OCI-LY1 (cell line): Measurements from ENCODE around the gene SPNS2.
A peak's percentile ranks its signal among the peaks of the same experiment; 100 is the strongest.

Source experiments
- H2AFZ ChIP-seq: fragments of 200-600 bp; sonication (generic), shearing (Covaris generic); 2 replicates; pipeline ENCODE4 v1.6.0; 2014; ENCODE audit warnings: antibody characterized with exemption, mild to moderate bottlenecking, low read length
- H3F3A ChIP-seq: fragments of 200-600 bp; sonication (generic), shearing (Covaris generic); 2 replicates; pipeline ENCODE4 v1.6.0; 2014; ENCODE audit warnings: mild to moderate bottlenecking, antibody characterized with exemption, low read length, moderate library complexity; ENCODE audit not compliant: insufficient read depth
- H3K27ac ChIP-seq: fragments of 200-600 bp; sonication (generic); 2 replicates; pipeline ENCODE4 v1.5.1; 2014; ENCODE audit warnings: low read length, mixed run types, mild to moderate bottlenecking, low read depth; ENCODE audit not compliant: poor library complexity, severe bottlenecking
- H3K27me3 ChIP-seq: fragments of 200-600 bp; sonication (generic); 2 replicates; pipeline ENCODE4 v1.6.0; 2014; ENCODE audit warnings: antibody characterized with exemption, mild to moderate bottlenecking, low read length, moderate library complexity; ENCODE audit not compliant: insufficient read depth
- H3K36me3 ChIP-seq: fragments of 200-600 bp; sonication (generic); 2 replicates; pipeline ENCODE4 v1.6.1; 2014; ENCODE audit warnings: mild to moderate bottlenecking, antibody characterized with exemption, low read length, moderate library complexity, mixed read lengths; ENCODE audit not compliant: insufficient read depth
- H3K4me1 ChIP-seq: fragments of 200-600 bp; sonication (generic); 2 replicates; pipeline ENCODE4 v1.5.1; 2014; ENCODE audit warnings: mild to moderate bottlenecking, low read length, moderate library complexity; ENCODE audit not compliant: insufficient read depth, severe bottlenecking
- H3K4me2 ChIP-seq: fragments of 200-600 bp; sonication (generic), shearing (Covaris generic); 2 replicates; pipeline ENCODE4 v1.6.1; 2014; ENCODE audit warnings: low read length
- H3K4me3 ChIP-seq: fragments of 200-600 bp; sonication (generic); 2 replicates; pipeline ENCODE4 v1.5.1; 2014; ENCODE audit warnings: low read length, low read depth, mild to moderate bottlenecking, mixed read lengths; ENCODE audit not compliant: poor library complexity, severe bottlenecking
- H3K79me2 ChIP-seq: fragments of 200-600 bp; shearing (Covaris generic); 2 replicates; pipeline ENCODE4 v1.6.1; 2016; ENCODE audit warnings: mixed run types, low read length, mixed read lengths; ENCODE audit not compliant: insufficient read depth
- H3K9ac ChIP-seq: fragments of 200-600 bp; sonication (generic), shearing (Covaris generic); 2 replicates; pipeline ENCODE4 v1.6.1; 2014; ENCODE audit warnings: mild to moderate bottlenecking, low read length, mixed read lengths
- H3K9me2 ChIP-seq: fragments of 200-600 bp; sonication (generic), shearing (Covaris generic); 2 replicates; pipeline ENCODE4 v1.6.1; 2014; ENCODE audit warnings: low read depth, mild to moderate bottlenecking, low read length, mixed read lengths
- H3K9me3 ChIP-seq: fragments of 200-600 bp; shearing (Covaris generic); 2 replicates; pipeline ENCODE4 v1.6.1; 2014; ENCODE audit warnings: low read length, mixed read lengths
- H4K20me1 ChIP-seq: fragments of 200-600 bp; sonication (generic), shearing (Covaris generic); 2 replicates; pipeline ENCODE4 v1.6.0; 2016; ENCODE audit warnings: mild to moderate bottlenecking, low read length; ENCODE audit not compliant: insufficient read depth
- CTCF ChIP-seq: fragments of 200-600 bp; sonication (generic), shearing (Covaris generic); IDR thresholded peaks from 2 replicates; pipeline ENCODE4 v1.5.1; 2017; ENCODE audit warnings: mild to moderate bottlenecking, antibody characterized with exemption, low read length, moderate library complexity, mixed read lengths
- EZH2 ChIP-seq: fragments of 200-600 bp; sonication (generic), shearing (Covaris generic); IDR thresholded peaks from 2 replicates; pipeline ENCODE4 v1.8.0; 2017; ENCODE audit warnings: borderline replicate concordance, mixed run types, mild to moderate bottlenecking, antibody characterized with exemption, low read length, moderate library complexity, mixed read lengths

The SPNS2 gene

DNA sequence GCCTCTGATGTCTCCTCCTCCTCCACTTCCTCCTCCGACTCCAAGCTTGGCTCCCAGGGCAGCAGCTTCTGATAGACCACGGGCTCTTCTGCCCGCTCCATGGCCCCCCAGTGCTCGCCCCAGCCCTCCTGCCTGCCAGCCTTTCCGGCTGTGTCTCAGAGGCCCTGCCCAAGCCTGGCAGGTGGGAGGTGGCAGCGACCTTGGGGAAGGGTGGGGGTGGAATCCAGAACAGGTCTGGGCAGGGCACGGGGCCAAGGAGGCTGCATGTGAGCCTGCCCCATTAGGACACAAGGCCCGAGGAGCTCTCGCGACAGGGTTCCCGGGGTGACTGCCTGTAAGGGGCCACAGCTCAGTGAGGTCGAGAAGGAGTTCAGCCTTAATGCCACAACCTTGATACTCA lies 61.7 kb downstream of the SPNS2 start, which contains the start of gene GGT6:
Gene GGT6 (minus strand): TSS at position 157 of the 400 bp plus-strand sequence. CDS start 56 bp downstream, at position 101.
- Histone ChIP-seq H3K36me3 (no peaks in the 10 kb centered on the region), H3K27ac (no peak within 1 kb of the TSS), H3K27me3 (no peaks in the 10 kb centered on the region; the same call in 1 of the 2 replicates), H3K4me1 (peaks cover 27% of the 10 kb centered on the region), H2AFZ (no peak within 1 kb of the TSS), H4K20me1 (no peaks in the 10 kb centered on the region), H3K79me2 (no peaks in the 10 kb centered on the region), H3K9me2 (no peaks in the 10 kb centered on the region), H3K4me2 (no peak within 1 kb of the TSS), H3K4me3 (no peak within 1 kb of the TSS), H3K9me3 (no peaks in the 10 kb centered on the region), H3K9ac (no peak within 1 kb of the TSS), H3F3A (no peaks in the 10 kb centered on the region)
- TF ChIP-seq CTCF (no peak), EZH2 (no peak)

- Histone ChIP-seq H4K20me1 (no peaks in the 10 kb centered on the region), H2AFZ (no peak overlapping the region), H3K36me3 (no peaks in the 10 kb centered on the region), H3K9ac (no peak overlapping the region), H3K27ac (no peak overlapping the region), H3F3A (no peaks in the 10 kb centered on the region), H3K9me3 (no peaks in the 10 kb centered on the region), H3K9me2 (no peaks in the 10 kb centered on the region), H3K79me2 (no peaks in the 10 kb centered on the region), H3K4me2 (no peak overlapping the region), H3K27me3 (no peaks in the 10 kb centered on the region; the same call in 1 of the 2 replicates), H3K4me3 (no peak overlapping the region), H3K4me1 (peaks cover 23% of the 10 kb centered on the region)
- peak; percentile 29; the same call in 1 of the 2 replicates for TF ChIP-seq CTCF
- no peak for TF ChIP-seq EZH2
These were observed 62.2 kb downstream of the SPNS2 start for GRCh38 chr17:4560837-4561256.

- Histone ChIP-seq H3K4me2 (peak overlapping the region; percentile 4; the same call in 1 of the 2 replicates), H4K20me1 (no peaks in the 10 kb centered on the region), H3K9me3 (no peaks in the 10 kb centered on the region), H3K4me1 (peaks cover 15% of the 10 kb centered on the region), H3K9ac (no peak overlapping the region), H3K9me2 (no peaks in the 10 kb centered on the region), H3K27me3 (no peaks in the 10 kb centered on the region; the same call in 1 of the 2 replicates), H3K27ac (no peak overlapping the region), H2AFZ (no peak overlapping the region), H3K79me2 (no peaks in the 10 kb centered on the region), H3K36me3 (no peaks in the 10 kb centered on the region), H3F3A (no peaks in the 10 kb centered on the region), H3K4me3 (no peak overlapping the region)
- no peak for TF ChIP-seq EZH2
- TF ChIP-seq CTCF = no peak
These were observed 63.6 kb downstream of the SPNS2 start for GRCh38 chr17:4562015-4562969.
